WTC11 (cell line): ENCODE data around the gene B3GNT7.

Experiments used
- CREB1 ChIP-seq: sonication (generic); formaldehyde crosslinking; IDR thresholded peaks from 2 replicates; pipeline ENCODE4 v1.8.0; 2023; ENCODE audit warnings: mild to moderate bottlenecking, missing genetic modification reagents
- SMAD4 ChIP-seq: sonication (generic); formaldehyde crosslinking; IDR thresholded peaks from 2 replicates; pipeline ENCODE4 v1.8.0; 2022; ENCODE audit warnings: mild to moderate bottlenecking, missing genetic modification reagents
- TF ChIP-seq, protein P1 (sequence below): sonication (generic); formaldehyde crosslinking; IDR thresholded peaks from 2 replicates; pipeline ENCODE4 v1.8.1; 2022; ENCODE audit warnings: low read depth, missing genetic modification reagents, borderline replicate concordance
- TF ChIP-seq, protein P2 (sequence below): fragments of 200-600 bp; IDR thresholded peaks from 2 replicates; pipeline ENCODE4 v1.8.0; 2022; ENCODE audit warnings: antibody characterized with exemption
- TF ChIP-seq, protein P3 (sequence below): sonication (generic); formaldehyde crosslinking; IDR thresholded peaks from 2 replicates; pipeline ENCODE4 v1.8.1; 2022; ENCODE audit warnings: missing genetic modification reagents, borderline replicate concordance

DNA sequence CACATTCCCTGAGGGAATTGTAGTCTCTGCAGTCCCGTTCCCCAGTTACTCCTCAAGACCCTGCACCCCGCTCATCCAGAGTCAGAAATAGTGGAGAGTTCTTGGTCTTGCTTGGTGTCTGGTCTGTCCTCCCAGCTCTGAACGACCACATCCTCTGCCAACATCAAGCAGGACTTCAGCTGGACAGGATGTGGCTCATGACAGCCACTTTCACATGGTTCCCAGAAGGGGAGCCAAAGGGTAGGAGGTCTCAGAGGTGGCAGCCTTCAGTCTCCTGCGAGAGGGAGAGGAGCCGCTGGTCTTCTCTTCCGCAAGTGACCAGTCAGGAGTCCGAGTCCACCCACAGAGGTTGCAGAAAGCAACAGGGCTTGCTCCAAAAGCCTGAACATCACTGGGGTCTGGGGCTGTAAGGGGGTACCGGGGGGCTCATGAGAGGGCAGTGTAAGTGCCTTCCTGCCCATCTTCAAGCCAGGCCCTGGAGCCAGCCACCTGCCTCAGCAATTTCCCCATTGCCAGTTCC, 29.8 kb downstream of the B3GNT7 start:
- TF ChIP-seq, protein P1, sequence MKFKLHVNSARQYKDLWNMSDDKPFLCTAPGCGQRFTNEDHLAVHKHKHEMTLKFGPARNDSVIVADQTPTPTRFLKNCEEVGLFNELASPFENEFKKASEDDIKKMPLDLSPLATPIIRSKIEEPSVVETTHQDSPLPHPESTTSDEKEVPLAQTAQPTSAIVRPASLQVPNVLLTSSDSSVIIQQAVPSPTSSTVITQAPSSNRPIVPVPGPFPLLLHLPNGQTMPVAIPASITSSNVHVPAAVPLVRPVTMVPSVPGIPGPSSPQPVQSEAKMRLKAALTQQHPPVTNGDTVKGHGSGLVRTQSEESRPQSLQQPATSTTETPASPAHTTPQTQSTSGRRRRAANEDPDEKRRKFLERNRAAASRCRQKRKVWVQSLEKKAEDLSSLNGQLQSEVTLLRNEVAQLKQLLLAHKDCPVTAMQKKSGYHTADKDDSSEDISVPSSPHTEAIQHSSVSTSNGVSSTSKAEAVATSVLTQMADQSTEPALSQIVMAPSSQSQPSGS: no peak
- TF ChIP-seq CREB1 (CRISPR knock-in tag): no peak
- TF ChIP-seq SMAD4: no peak
- TF ChIP-seq, protein P2, sequence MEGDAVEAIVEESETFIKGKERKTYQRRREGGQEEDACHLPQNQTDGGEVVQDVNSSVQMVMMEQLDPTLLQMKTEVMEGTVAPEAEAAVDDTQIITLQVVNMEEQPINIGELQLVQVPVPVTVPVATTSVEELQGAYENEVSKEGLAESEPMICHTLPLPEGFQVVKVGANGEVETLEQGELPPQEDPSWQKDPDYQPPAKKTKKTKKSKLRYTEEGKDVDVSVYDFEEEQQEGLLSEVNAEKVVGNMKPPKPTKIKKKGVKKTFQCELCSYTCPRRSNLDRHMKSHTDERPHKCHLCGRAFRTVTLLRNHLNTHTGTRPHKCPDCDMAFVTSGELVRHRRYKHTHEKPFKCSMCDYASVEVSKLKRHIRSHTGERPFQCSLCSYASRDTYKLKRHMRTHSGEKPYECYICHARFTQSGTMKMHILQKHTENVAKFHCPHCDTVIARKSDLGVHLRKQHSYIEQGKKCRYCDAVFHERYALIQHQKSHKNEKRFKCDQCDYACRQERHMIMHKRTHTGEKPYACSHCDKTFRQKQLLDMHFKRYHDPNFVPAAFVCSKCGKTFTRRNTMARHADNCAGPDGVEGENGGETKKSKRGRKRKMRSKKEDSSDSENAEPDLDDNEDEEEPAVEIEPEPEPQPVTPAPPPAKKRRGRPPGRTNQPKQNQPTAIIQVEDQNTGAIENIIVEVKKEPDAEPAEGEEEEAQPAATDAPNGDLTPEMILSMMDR: no peak
- TF ChIP-seq, protein P3, sequence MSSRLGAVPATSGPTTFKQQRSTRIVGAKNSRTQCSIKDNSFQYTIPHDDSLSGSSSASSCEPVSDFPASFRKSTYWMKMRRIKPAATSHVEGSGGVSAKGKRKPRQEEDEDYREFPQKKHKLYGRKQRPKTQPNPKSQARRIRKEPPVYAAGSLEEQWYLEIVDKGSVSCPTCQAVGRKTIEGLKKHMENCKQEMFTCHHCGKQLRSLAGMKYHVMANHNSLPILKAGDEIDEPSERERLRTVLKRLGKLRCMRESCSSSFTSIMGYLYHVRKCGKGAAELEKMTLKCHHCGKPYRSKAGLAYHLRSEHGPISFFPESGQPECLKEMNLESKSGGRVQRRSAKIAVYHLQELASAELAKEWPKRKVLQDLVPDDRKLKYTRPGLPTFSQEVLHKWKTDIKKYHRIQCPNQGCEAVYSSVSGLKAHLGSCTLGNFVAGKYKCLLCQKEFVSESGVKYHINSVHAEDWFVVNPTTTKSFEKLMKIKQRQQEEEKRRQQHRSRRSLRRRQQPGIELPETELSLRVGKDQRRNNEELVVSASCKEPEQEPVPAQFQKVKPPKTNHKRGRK (CRISPR knock-in tag): no peak
